Erythroblast (primary cell): ENCODE data around the gene PPP2R3A.

Experiments used
- GATA1 ChIP-seq: IDR thresholded peaks from 2 replicates; pipeline ENCODE4 v1.6.1; 2011; ENCODE audit warnings: low read depth, mild to moderate bottlenecking, control low read depth, low read length, moderate library complexity
- POLR2A ChIP-seq: IDR thresholded peaks from 2 replicates; pipeline ENCODE4 v1.6.1; 2011; ENCODE audit warnings: mild to moderate bottlenecking, low read length

GRCh38 chr3:136196064-136196400 is 230.5 kb downstream of the PPP2R3A start, which contains the start of gene MSL2:
- TF ChIP-seq POLR2A (no peak), GATA1 (no peak)
